Ovary (tissue), 3 donors: ENCODE data around the gene RNU6-7.

ENCODE experiments used
- CTCF ChIP-seq, 3 donors: fragments of 450-650 bp in 2 of 3; fragments of 200-600 bp in 1 of 3; IDR thresholded peaks; one replicate each; pipeline versions ENCODE4 v1.5.1 to v1.8.0; 2016 to 2022; ENCODE audit warnings: antibody characterized with exemption in 3 of 3, mild to moderate bottlenecking in 1 of 3
- POLR2A ChIP-seq: fragments of 450-650 bp; IDR thresholded peaks from one replicate; pipeline ENCODE4 v1.6.1; 2017; ENCODE audit warnings: antibody characterized with exemption, mild to moderate bottlenecking, moderate library complexity
- donor health status: DM: no; HTN: no; CAD: no.

- TF ChIP-seq POLR2A: no peak
- TF ChIP-seq CTCF (IDR thresholded peaks at IDR 0.05): no peak
These were observed 3.7 kb downstream of the RNU6-7 start for GRCh38 chr14:32205554-32205953.
